SH-SY5Y (cell line): Measurements from ENCODE around the gene UBL4B.

Source experiments
- GATA2 ChIP-seq: IDR thresholded peaks from 2 replicates; pipeline ENCODE4 v1.6.1; 2011; ENCODE audit warnings: mild to moderate bottlenecking, low read depth, low read length
- GATA3 ChIP-seq: IDR thresholded peaks from 2 replicates; pipeline ENCODE4 v1.6.1; 2011; ENCODE audit warnings: low read depth, mild to moderate bottlenecking, low read length, moderate library complexity

Gene UBL4B

GRCh38 chr1:110120960-110121561, 8.8 kb downstream of the UBL4B start:
- TF ChIP-seq GATA3 (no peak), GATA2 (no peak)

DNA sequence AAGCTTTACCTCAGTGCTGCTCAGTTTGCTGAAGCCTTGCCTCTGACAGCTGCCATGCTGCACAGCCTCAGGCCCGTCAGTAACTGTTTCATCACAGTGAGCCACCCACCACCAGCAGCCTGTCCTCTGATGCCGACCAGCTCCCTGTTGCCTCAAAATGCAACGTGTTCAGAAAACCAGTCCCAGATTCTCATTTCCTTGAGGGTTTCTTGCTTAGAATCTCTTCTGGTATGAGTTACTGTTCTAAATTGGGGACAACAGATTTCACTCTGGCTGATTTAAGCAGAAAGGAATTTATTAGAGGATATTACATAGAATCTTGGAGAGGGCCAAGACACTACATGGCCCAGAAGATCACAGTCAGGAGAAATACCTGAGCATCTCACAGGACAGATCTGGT, 11.0 kb downstream of the UBL4B start:
- TF ChIP-seq GATA3 (no peak), GATA2 (no peak)

DNA sequence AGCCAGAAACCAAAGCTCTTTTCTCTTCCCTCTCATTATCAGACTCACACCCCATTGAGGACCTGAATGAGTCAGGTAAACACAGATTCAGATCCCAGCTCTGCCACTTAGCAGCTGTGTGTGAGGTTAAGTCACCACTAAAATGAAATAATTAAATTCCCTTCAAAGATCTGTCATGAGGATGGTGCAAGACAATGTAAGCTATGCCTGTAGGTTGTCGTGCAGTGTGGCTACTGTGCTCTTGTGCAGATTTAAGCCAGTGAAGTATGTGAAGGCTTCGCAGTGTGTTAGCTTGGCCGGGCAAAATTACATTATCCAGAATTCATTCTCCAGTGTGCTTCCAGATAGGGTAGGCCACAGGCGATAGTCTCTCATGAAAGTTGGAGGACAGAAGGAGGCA, 13.6 kb downstream of the UBL4B start:
- TF ChIP-seq GATA3 (no peak), GATA2 (no peak)

GRCh38 chr1:110130113-110130591, 17.9 kb downstream of the UBL4B start:
- TF ChIP-seq GATA2 (no peak), GATA3 (no peak)

- TF ChIP-seq GATA2 (no peak), GATA3 (no peak)
Measured at GRCh38 chr1:110130989-110131388, 18.7 kb downstream of the UBL4B start.

DNA sequence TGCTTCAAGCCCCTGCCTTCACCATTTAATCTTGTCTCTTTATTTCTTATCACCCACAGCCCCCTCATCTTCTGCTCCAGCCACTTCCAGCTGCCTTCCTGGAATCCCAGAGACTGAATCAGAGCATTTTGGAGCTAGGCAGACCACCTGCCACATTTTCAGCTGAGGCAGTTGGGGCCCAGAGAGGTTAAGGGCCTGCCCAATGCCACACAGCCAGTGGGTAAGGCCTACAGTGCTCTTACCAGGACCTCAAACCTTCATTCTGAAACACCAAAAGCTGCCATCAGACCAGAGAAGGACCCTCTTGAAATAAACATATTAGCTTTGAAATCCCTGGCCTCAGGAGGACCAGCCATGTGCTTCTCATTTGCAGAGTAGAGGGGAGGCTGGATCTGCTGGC, 20.4 kb downstream of the UBL4B start:
- TF ChIP-seq GATA3 (no peak), GATA2 (no peak)

GRCh38 chr1:110133436-110133835, 21.2 kb downstream of the UBL4B start:
- TF ChIP-seq GATA2 (no peak), GATA3 (no peak)

DNA sequence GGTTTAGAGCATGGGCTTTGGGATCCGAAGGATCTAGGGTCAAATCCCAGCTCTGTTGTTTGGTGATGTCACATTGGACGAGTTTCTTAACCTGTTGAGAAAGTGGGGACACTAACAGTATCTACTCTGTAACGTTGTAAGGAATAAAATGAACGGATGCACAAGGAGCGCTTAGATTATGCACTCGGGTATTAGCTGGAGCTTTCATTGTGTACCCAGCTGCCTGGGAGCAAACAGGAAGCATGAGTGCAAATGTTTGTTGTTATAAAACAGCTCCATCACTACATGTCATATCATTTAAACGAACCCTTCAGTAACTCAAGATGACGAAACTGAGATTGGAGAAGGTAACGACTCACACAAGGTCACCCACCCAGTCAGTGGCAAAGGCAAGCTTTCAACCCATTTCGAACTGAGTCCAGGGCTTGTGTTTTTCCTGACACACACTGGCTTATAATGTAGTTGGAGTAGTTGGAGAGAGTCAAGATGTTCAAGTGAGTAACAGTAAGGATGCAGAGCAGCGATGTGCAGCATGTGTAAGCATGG, 21.9 kb downstream of the UBL4B start:
- TF ChIP-seq GATA3 = no peak
- no peak for TF ChIP-seq GATA2

DNA sequence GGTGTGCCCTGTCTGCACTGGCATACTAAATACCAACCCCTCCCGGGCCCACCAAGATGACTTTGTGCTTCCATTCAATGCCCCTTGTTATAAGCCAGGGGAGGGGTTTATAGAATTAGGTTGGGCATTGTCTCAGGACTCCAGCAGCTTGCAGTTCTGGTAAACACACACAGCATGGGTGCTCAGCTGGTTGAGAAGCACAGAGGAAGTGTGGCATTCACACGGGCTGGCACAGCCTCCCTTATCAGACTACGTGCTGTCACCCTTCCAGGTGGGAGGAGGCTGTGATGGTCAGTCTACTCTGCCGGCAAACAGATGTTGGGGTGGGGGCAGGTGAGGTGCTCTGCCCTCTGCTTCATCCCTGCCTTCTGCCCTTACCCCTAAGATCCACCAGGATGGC, 23.0 kb downstream of the UBL4B start:
- no peak for TF ChIP-seq GATA2
- TF ChIP-seq GATA3 = no peak

DNA sequence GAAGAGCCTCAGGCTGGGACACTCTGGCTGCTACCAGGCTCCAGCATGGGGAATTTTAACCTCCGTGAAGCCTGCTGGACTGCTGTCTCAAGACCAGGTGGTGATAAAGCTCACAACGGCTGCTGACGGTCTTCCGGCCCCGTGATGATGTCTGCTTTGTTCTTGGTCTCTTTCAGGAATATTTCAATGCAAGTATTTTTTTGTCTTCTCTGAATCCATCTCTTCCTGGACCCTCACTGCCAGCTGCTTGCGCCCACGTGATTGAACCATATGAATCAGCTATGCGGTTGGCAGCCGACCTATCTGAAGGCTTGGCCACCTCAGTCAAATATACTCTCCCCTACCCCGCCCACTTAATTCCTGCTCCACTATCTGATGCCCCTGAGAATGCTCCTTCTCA, 23.4 kb downstream of the UBL4B start:
- TF ChIP-seq GATA3 (no peak), GATA2 (no peak)

DNA sequence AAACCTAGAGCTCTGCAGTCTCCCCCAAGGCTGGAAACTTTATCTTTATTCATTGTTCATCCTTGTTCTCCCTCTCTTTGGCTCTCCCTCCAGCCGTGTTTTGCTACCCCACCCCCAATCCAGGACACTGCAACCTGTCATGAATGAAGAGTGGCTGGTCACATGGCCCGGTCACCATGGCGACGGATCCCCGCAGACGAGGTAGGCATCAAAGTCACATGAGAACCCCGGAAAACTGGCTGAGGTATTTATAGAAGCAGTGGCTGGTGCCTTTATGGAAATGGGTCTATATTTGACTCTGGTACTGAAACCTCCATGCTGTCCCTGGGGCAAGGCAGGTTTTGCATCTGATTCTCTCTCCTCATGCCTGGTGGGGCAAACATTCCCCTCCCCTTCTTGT, 24.7 kb downstream of the UBL4B start:
- TF ChIP-seq GATA3 = no peak
- no peak for TF ChIP-seq GATA2

DNA sequence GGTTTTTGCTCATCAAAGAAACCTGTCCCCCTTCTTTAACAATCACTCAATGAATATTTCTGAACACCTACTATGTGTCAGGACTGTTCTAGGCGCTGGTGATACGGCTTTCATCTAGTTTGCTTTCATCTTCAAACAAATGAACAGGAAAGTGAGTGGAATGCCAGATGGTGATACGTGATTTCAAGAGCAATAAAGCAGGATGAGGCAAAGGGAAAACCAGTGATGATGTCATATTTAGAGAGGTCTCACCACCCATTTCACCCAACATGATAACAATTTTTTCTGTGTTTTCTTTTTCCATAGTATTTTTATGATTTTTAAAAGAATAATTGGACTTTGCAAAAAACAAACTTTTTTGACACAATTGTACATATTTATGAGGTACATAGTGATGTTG, 26.7 kb downstream of the UBL4B start:
- TF ChIP-seq GATA3 (no peak), GATA2 (no peak)

- no peak for TF ChIP-seq GATA3
- no peak for TF ChIP-seq GATA2
Measured at GRCh38 chr1:110144366-110144765, 32.1 kb downstream of the UBL4B start.

DNA sequence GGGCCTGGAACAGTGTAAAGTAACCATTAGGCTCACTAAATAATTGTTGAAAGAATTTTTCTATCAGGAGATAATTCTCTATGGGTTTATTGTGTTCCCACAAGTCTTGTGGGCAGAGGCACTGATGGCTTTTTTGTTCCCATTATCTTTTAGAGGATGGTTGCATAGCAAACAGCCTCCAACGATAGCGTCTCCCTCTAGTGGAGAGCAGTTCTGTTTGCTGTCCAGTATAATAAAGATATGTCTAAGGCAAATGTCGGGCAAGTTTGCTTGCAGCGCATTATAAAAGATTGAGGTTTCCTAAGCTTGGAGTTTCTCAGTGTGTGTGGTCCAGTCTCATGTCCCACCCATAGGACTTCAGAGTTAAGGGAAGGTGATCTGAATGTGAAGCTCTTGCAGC, 36.7 kb downstream of the UBL4B start:
- TF ChIP-seq GATA3 = no peak
- no peak for TF ChIP-seq GATA2

- TF ChIP-seq GATA2 (no peak), GATA3 (no peak)
Measured at GRCh38 chr1:110150330-110151174, 38.3 kb downstream of the UBL4B start, which contains the start of gene SLC6A17. TSS of gene SLC6A17 (plus strand) at chr1:110150494. CDS start at chr1:110166930, 16,436 bp downstream.

- no peak for TF ChIP-seq GATA2
- TF ChIP-seq GATA3 = no peak
Measured at GRCh38 chr1:110151175-110151669, 39.0 kb downstream of the UBL4B start.
